Measurements from ENCODE around the gene LYPD5.

DNA sequence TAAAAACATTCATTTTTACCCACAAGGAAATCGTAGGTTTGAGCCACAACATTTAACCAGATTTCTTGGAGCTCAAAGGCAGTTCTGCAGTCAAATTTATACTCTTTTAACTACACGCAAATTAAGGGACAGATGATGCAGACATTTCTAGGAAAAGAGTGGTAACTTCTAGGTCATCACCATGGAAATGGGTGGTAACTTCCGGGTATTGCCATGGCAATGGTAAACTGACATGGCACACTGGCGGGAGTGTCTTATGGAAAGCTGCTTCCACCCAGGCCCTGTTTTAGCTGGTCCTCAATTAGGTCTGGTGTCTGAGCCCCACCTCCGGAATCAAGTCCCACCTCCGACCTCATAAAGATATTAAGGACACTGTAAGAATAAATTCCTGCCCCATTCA is 10.4 kb upstream of the LYPD5 start:
- TF ChIP-seq CTCF (IDR thresholded peaks at IDR 0.05) (no peak), POLR2A (IDR thresholded peaks at IDR 0.05) (no peak)
